Uterus (tissue), 2 donors: Measurements from ENCODE around the gene IQSEC3.

Experiments
- POLR2A ChIP-seq, 2 donors: fragments of 450-650 bp; IDR thresholded peaks; one replicate each; pipeline ENCODE4 v1.6.1; 2016; ENCODE audit warnings: antibody characterized with exemption in 2 of 2, mild to moderate bottlenecking in 1 of 2, moderate library complexity in 1 of 2
- TF ChIP-seq, protein P1 (sequence below), 4 experiments: fragments of 200-600 bp in 2 of 4; fragments of 450-650 bp in 2 of 4; sonication (generic) in 2 of 4; IDR thresholded peaks; one replicate each; pipeline ENCODE4 v1.5.1; 2016 to 2019; ENCODE audit warnings: antibody characterized with exemption in 4 of 4, mild to moderate bottlenecking in 2 of 4, moderate library complexity in 1 of 4

DNA sequence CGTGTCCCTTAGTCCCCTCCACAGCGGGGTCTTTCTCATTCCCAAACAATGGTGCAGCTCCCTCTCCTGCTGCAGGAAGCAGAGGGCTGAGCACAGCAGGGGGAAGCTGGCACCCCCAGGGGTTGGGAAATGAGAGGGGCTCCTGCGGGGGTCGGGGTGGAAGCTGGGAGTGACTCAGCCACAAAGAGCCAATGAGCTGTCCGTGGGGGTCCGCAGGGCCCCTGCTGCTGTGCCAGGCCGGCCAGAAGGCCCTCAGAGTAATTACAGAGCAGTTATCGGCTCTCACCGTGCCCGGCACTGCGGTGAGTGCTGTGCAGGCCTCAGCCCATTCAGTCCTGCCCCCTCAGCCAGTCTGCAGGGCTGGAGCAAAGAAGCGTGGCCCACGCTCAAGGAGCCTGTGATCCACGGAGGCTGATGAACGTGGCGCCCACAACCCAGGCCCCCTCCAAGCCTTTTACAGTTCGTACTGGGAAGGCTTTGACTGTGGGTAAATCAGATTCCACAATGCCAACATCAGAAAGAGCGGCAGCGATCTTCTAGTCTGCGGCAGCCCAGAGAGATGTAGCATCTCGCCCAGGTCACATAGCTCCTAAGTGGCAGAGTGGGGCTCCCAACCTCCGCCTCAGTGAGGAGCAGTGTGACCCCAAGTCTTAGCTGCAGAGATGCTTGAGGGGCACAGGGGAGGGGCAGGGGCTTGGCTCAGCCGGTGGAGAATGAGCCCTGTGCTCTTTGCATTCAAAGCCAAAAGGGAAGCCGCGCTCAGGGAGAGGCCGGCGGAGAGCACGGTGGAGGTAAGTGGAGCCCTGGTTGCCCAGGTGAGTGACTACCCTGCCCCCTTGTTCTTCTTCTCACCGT lies 104.0 kb downstream of the IQSEC3 start:
- TF ChIP-seq, protein P1, sequence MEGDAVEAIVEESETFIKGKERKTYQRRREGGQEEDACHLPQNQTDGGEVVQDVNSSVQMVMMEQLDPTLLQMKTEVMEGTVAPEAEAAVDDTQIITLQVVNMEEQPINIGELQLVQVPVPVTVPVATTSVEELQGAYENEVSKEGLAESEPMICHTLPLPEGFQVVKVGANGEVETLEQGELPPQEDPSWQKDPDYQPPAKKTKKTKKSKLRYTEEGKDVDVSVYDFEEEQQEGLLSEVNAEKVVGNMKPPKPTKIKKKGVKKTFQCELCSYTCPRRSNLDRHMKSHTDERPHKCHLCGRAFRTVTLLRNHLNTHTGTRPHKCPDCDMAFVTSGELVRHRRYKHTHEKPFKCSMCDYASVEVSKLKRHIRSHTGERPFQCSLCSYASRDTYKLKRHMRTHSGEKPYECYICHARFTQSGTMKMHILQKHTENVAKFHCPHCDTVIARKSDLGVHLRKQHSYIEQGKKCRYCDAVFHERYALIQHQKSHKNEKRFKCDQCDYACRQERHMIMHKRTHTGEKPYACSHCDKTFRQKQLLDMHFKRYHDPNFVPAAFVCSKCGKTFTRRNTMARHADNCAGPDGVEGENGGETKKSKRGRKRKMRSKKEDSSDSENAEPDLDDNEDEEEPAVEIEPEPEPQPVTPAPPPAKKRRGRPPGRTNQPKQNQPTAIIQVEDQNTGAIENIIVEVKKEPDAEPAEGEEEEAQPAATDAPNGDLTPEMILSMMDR (IDR thresholded peaks at IDR 0.05): no peak
- TF ChIP-seq POLR2A (IDR thresholded peaks at IDR 0.05): no peak
